ENCODE results near the gene DDAH1. TPM values are rescaled to one million over a fixed set of nuclear protein-coding genes. Genes with fewer than 3 reads are reported as not detected.
A peak's percentile ranks its signal among the peaks of the same experiment; 100 is the strongest.

DDAH1 gene
- polyA plus RNA-seq, 2 of the 4 experiments (the other 2 are of a cell fraction), result 5.7 to 12.6 TPM

GRCh38 chr1:85344256-85344694 is 120.7 kb downstream of the DDAH1 start:
- TF ChIP-seq HOXA7 (CRISPR knock-in tag; IDR thresholded peaks at IDR 0.05) (no peak), ZC3H11A (IDR thresholded peaks at IDR 0.05) (no peak), RAD21 (conservative IDR thresholded peaks at IDR 0.05 in 1 of 2, IDR thresholded peaks at IDR 0.05 in 1 of 2) (peak; percentile 78 to 79), CTCF (IDR thresholded peaks at IDR 0.05) (peak; percentile 81), KDM5A (IDR thresholded peaks at IDR 0.05) (no peak), RNF2 (IDR thresholded peaks at IDR 0.05; ENCODE audit: borderline replicate concordance, low read depth) (no peak), SMC3 (IDR thresholded peaks at IDR 0.05) (peak; percentile 91), ZSCAN20 (CRISPR knock-in tag; IDR thresholded peaks at IDR 0.05) (no peak)
- ATAC-seq (peak; percentile 94 to 99), DNase-seq (ENCODE audit: low read depth in 1 of 2, low spot score in 1 of 2) (peak; percentile 62 to 65), FAIRE-seq (no peak)
- 2% methylated on average over 3 of the region's 3 CpGs for WGBS (ENCODE audit: missing lambda C conversion rate)
- POLR2A ChIA-PET, result no interaction called here
- peak overlapping the region; percentile 34 to 69; a peak in 3 of 6 replicates for H3K27ac ChIP-seq
- H3K9me3 ChIP-seq, result no peaks in the 10 kb centered on the region
- H3K4me1 ChIP-seq, result peaks cover 22% of the 10 kb centered on the region
- CTCF ChIA-PET, result interaction anchor here (0.6 to 3.5 kb wide), 28 partner anchors 11 to 349 kb away, joined by 3 to 22 read pairs (median 4); no protein-coding TSS in a partner anchor
- peak overlapping the region; percentile 54 for H3K4me2 ChIP-seq
- H3K4me3 ChIP-seq, result no peak overlapping the region

GRCh38 chr1:85343612-85344255 is 121.2 kb downstream of the DDAH1 start:
- no peak for FAIRE-seq
- ChIA-PET CTCF (interaction anchor here (0.8 to 3.5 kb wide), 23 partner anchors 11 to 349 kb away, joined by 3 to 22 read pairs (median 4); no protein-coding TSS in a partner anchor), POLR2A (no interaction called here)
- TF ChIP-seq FOXS1 (CRISPR knock-in tag; IDR thresholded peaks at IDR 0.05) (no peak), FOSL2 (IDR thresholded peaks at IDR 0.05) (no peak), FOSL2 (CRISPR knock-in tag; IDR thresholded peaks at IDR 0.05) (no peak), MAX (IDR thresholded peaks at IDR 0.05) (no peak), FOSB (CRISPR knock-in tag; IDR thresholded peaks at IDR 0.05) (no peak), MYC (IDR thresholded peaks at IDR 0.05; ENCODE audit: borderline replicate concordance, low read length) (no peak), POLR2A (IDR thresholded peaks at IDR 0.05; ENCODE audit: low read length) (no peak), RARB (CRISPR knock-in tag; IDR thresholded peaks at IDR 0.05) (no peak), REST (IDR thresholded peaks at IDR 0.05) (no peak), HEYL (CRISPR knock-in tag; IDR thresholded peaks at IDR 0.05) (no peak)
- ATAC-seq, result no peak
- WGBS (ENCODE audit: missing lambda C conversion rate), result 24% methylated on average over 1 of the region's 1 CpG
- Histone ChIP-seq H3K4me3 (no peak overlapping the region), H3K27ac (peak overlapping the region; percentile 23 to 34; a peak in 1 of 6 replicates), H3K4me1 (peaks cover 27% of the 10 kb centered on the region), H3K9me3 (no peaks in the 10 kb centered on the region), H3K4me2 (peak overlapping the region; percentile 54)
- no peak for DNase-seq (ENCODE audit: low read depth in 1 of 2, low spot score in 1 of 2)
